Omental fat pad (tissue), 4 donors: ENCODE measurements around the gene RAI1. TPM values are rescaled to one million over a fixed set of nuclear protein-coding genes. Genes with fewer than 3 reads are reported as not detected.
A peak's percentile ranks its signal among the peaks of the same experiment; 100 is the strongest.

Source experiments
- ATAC-seq: fragments of 150-250 bp; one replicate; pipeline ENCODE4 v1.9.1; 2016; ENCODE audit warnings: mild to moderate bottlenecking, moderate library complexity; ENCODE audit not compliant: low FRiP score
- DNase-seq: peaks from one replicate; pipeline ENCODE4 v3.0.0-alpha.2; 2019; ENCODE audit warnings: low spot score
- CTCF ChIP-seq, 3 donors: fragments of 450-650 bp; IDR thresholded peaks; one replicate each; pipeline ENCODE4 v1.5.1; 2016 to 2017; ENCODE audit warnings: antibody characterized with exemption in 3 of 3, mild to moderate bottlenecking in 3 of 3, moderate library complexity in 2 of 3
- total RNA-seq, 4 donors: library from RNA; depleted of rRNA; stranded (reverse); fragments of >200 nt; gene quantifications; one replicate each; pipeline ENCODE4 v1.1.0, GENCODE V29; 2016

RAI1 gene
- total RNA-seq, 4 donors from 2014 or later: 6.7 to 30.6 (median 8.5) TPM

GRCh38 chr17:17659340-17659739, 21.9 kb upstream of the RAI1 start:
- ATAC-seq (no peak), DNase-seq (no peak)
- TF ChIP-seq CTCF (IDR thresholded peaks at IDR 0.05): no peak

- TF ChIP-seq CTCF (IDR thresholded peaks at IDR 0.05): no peak
- no peak for ATAC-seq
- DNase-seq: no peak
Measured at GRCh38 chr17:17661134-17661533, 20.1 kb upstream of the RAI1 start.

GRCh38 chr17:17661834-17662385, 19.3 kb upstream of the RAI1 start:
- no peak for ATAC-seq
- DNase-seq: no peak
- TF ChIP-seq CTCF (IDR thresholded peaks at IDR 0.05): no peak

GRCh38 chr17:17663160-17664063, 17.8 kb upstream of the RAI1 start:
- DNase-seq: peak; percentile 35

GRCh38 chr17:17664064-17664452, 17.2 kb upstream of the RAI1 start:
- no peak for TF ChIP-seq CTCF (IDR thresholded peaks at IDR 0.05)
- DNase-seq (no peak), ATAC-seq (no peak)

More at GRCh38 chr17:17663160-17664063, 17.8 kb upstream of the RAI1 start:
- TF ChIP-seq CTCF (IDR thresholded peaks at IDR 0.05): no peak
- ATAC-seq: peak; percentile 55

- DNase-seq (no peak), ATAC-seq (no peak)
- TF ChIP-seq CTCF (IDR thresholded peaks at IDR 0.05): no peak
Measured at GRCh38 chr17:17665255-17665654, 16.0 kb upstream of the RAI1 start.
